ENCODE results near the gene KCNK3. TPM values are rescaled to one million over a fixed set of nuclear protein-coding genes. Genes with fewer than 3 reads are reported as not detected.
"Not testable (repeated sequence)": the region's sequence is repeated elsewhere in the genome, so short reads cannot be mapped to it uniquely, and the experiment has no call there.

Gene KCNK3
- total RNA-seq, 1 donor from 2014 or later = 2.8 TPM

GRCh38 chr2:26742048-26742770 lies 49.7 kb downstream of the KCNK3 start:
- intact Hi-C loops (cut with micrococcal nuclease) = no loop called here
- no peak for ATAC-seq
- DNase-seq = no peak

- DNase-seq = no peak
- intact Hi-C loops (cut with micrococcal nuclease) = no loop called here
- no peak for ATAC-seq
Observed at GRCh38 chr2:26743852-26744251, 51.3 kb downstream of the KCNK3 start.

GRCh38 chr2:26744953-26745352 lies 52.4 kb downstream of the KCNK3 start:
- intact Hi-C loops (cut with micrococcal nuclease) = no loop called here
- no peak for ATAC-seq
- DNase-seq = no peak

GRCh38 chr2:26745609-26746327 lies 53.2 kb downstream of the KCNK3 start:
- intact Hi-C loops (cut with micrococcal nuclease) = loop anchor here (2.0 kb wide), 1 partner anchor 141 kb away; no protein-coding TSS in a partner anchor
- ATAC-seq = peak; percentile 91
- DNase-seq = peak; percentile 88

GRCh38 chr2:26746934-26747333 lies 54.4 kb downstream of the KCNK3 start:
- DNase-seq = no peak
- intact Hi-C loops (cut with micrococcal nuclease) = loop anchor here (2.0 kb wide), 1 partner anchor 142 kb away; no protein-coding TSS in a partner anchor
- no peak for ATAC-seq

- ATAC-seq; DNase-seq; intact Hi-C loops (cut with micrococcal nuclease): not testable (repeated sequence)
Observed at GRCh38 chr2:26749787-26750420, 57.4 kb downstream of the KCNK3 start.

- DNase-seq; intact Hi-C loops (cut with micrococcal nuclease); ATAC-seq: not testable (repeated sequence)
Observed at GRCh38 chr2:26750467-26750866, 57.9 kb downstream of the KCNK3 start.

GRCh38 chr2:26752656-26753055 lies 60.1 kb downstream of the KCNK3 start:
- ATAC-seq (no peak), DNase-seq (no peak)
- intact Hi-C loops (cut with micrococcal nuclease) = no loop called here

- ATAC-seq (no peak), DNase-seq (no peak)
- intact Hi-C loops (cut with micrococcal nuclease) = no loop called here
Observed at GRCh38 chr2:26754539-26754938, 62.0 kb downstream of the KCNK3 start.

GRCh38 chr2:26754972-26755670 lies 62.6 kb downstream of the KCNK3 start:
- intact Hi-C loops (cut with micrococcal nuclease) = no loop called here
- ATAC-seq = no peak
- no peak for DNase-seq

GRCh38 chr2:26756337-26756736 lies 63.8 kb downstream of the KCNK3 start:
- ATAC-seq (no peak), DNase-seq (no peak)
- intact Hi-C loops (cut with micrococcal nuclease) = no loop called here

- no peak for DNase-seq
- ATAC-seq = peak; percentile 59
- intact Hi-C loops (cut with micrococcal nuclease) = no loop called here
Observed at GRCh38 chr2:26757873-26758789, 65.6 kb downstream of the KCNK3 start.

GRCh38 chr2:26758790-26759321 lies 66.3 kb downstream of the KCNK3 start:
- ATAC-seq = no peak
- DNase-seq = no peak
- intact Hi-C loops (cut with micrococcal nuclease) = no loop called here

- ATAC-seq (no peak), DNase-seq (no peak)
- intact Hi-C loops (cut with micrococcal nuclease) = no loop called here
Observed at GRCh38 chr2:26759845-26760244, 67.3 kb downstream of the KCNK3 start.

- ATAC-seq; intact Hi-C loops (cut with micrococcal nuclease); DNase-seq: not testable (repeated sequence)
Observed at GRCh38 chr2:26760991-26761390, 68.5 kb downstream of the KCNK3 start.

- ATAC-seq (no peak), DNase-seq (no peak)
- intact Hi-C loops (cut with micrococcal nuclease) = no loop called here
Observed at GRCh38 chr2:26763019-26763418, 70.5 kb downstream of the KCNK3 start.

- DNase-seq = peak; percentile 93
- peak; percentile 95 for ATAC-seq
- intact Hi-C loops (cut with micrococcal nuclease) = no loop called here
Observed at GRCh38 chr2:26764078-26764887, 71.8 kb downstream of the KCNK3 start, which contains the start of gene SLC35F6. Gene SLC35F6, plus strand, starts transcription at chr2:26764284. Its CDS starts 66 bp downstream, at chr2:26764350.

Data from left ventricle myocardium superior (tissue), 1 donor.